ENCODE measurements around the gene ADAMTSL1.

ADAMTSL1 gene

DNA sequence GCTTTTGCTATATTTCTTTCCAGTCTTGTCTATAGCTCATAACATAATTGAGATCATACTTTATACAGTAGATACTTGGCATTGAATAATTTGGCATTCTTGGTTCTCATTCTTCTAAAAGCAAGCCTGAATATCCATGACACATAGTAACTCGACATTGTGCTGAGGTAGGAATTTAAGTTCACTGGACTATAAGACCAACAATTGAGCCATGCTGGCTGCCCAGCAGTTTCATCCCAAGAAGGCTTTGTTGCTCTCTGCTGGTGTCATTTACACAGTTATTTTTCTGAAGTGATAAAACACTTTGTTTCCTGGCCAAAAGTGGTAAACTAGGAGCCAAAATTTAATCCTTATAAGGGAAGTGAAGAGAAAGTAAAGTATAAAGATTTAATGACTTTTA, 192.0 kb downstream of the ADAMTSL1 start:
- Histone ChIP-seq H3K4me3 (ENCODE audit: insufficient read depth, low read length, poor library complexity, severe bottlenecking) (no peak overlapping the region), H3K27ac (ENCODE audit: low read depth, low read length) (no peak overlapping the region), H3K36me3 (ENCODE audit: low read length) (no peaks in the 10 kb centered on the region), H3K4me2 (ENCODE audit: low read depth, low read length, poor library complexity, severe bottlenecking) (no peak overlapping the region), H3F3A (ENCODE audit: insufficient read depth) (no peaks in the 10 kb centered on the region), H4K20me1 (ENCODE audit: low read depth, low read length) (no peaks in the 10 kb centered on the region), H3K9ac (ENCODE audit: low read length) (no peak overlapping the region), H3K9me3 (ENCODE audit: insufficient read depth, low read length) (no peaks in the 10 kb centered on the region), H3K79me2 (ENCODE audit: insufficient read depth, low read length) (no peaks in the 10 kb centered on the region), H3K27me3 (ENCODE audit: low read length) (no peaks in the 10 kb centered on the region), H3K9me2 (replicated peaks; ENCODE audit: insufficient read depth, low read length) (no peaks in the 10 kb centered on the region), H2AFZ (ENCODE audit: low read depth, low read length, severe bottlenecking) (no peak overlapping the region)
- TF ChIP-seq, protein P1, sequence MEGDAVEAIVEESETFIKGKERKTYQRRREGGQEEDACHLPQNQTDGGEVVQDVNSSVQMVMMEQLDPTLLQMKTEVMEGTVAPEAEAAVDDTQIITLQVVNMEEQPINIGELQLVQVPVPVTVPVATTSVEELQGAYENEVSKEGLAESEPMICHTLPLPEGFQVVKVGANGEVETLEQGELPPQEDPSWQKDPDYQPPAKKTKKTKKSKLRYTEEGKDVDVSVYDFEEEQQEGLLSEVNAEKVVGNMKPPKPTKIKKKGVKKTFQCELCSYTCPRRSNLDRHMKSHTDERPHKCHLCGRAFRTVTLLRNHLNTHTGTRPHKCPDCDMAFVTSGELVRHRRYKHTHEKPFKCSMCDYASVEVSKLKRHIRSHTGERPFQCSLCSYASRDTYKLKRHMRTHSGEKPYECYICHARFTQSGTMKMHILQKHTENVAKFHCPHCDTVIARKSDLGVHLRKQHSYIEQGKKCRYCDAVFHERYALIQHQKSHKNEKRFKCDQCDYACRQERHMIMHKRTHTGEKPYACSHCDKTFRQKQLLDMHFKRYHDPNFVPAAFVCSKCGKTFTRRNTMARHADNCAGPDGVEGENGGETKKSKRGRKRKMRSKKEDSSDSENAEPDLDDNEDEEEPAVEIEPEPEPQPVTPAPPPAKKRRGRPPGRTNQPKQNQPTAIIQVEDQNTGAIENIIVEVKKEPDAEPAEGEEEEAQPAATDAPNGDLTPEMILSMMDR (IDR thresholded peaks at IDR 0.05; ENCODE audit: insufficient read depth, low read length, poor library complexity, severe bottlenecking): no peak
- no peak for TF ChIP-seq EZH2phosphoT487 (conservative IDR thresholded peaks at IDR 0.05; ENCODE audit: low read length)

DNA sequence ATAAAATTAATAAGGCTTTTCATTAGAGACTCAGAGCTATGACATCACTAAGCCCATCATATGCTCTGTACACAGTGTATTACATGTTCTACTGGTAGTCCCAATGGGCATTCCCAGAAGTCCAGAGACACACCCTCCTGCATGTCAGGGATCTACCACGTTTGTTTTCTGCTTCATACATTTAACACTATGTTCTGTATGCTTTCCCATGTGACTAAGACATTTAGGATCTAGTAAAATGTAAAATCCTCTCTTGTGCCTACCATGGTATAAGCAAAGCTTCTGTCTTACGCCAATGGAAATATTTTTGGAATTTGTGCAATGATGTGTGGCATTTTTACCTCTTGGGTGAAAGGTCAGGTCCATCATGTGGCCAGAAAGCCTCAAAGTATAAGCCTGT, 192.4 kb downstream of the ADAMTSL1 start:
- Histone ChIP-seq H3K36me3 (ENCODE audit: low read length) (no peaks in the 10 kb centered on the region), H3K27ac (ENCODE audit: low read depth, low read length) (no peak overlapping the region), H3K27me3 (ENCODE audit: low read length) (no peaks in the 10 kb centered on the region), H3F3A (ENCODE audit: insufficient read depth) (no peaks in the 10 kb centered on the region), H2AFZ (ENCODE audit: low read depth, low read length, severe bottlenecking) (no peak overlapping the region), H3K9me3 (ENCODE audit: insufficient read depth, low read length) (no peaks in the 10 kb centered on the region), H3K9me2 (replicated peaks; ENCODE audit: insufficient read depth, low read length) (no peaks in the 10 kb centered on the region; the same call in 1 of the 2 replicates), H3K79me2 (ENCODE audit: insufficient read depth, low read length) (no peaks in the 10 kb centered on the region), H3K4me2 (ENCODE audit: low read depth, low read length, poor library complexity, severe bottlenecking) (no peak overlapping the region), H3K9ac (ENCODE audit: low read length) (no peak overlapping the region), H4K20me1 (ENCODE audit: low read depth, low read length) (no peaks in the 10 kb centered on the region), H3K4me3 (ENCODE audit: insufficient read depth, low read length, poor library complexity, severe bottlenecking) (no peak overlapping the region)
- TF ChIP-seq, protein P1 (IDR thresholded peaks at IDR 0.05; ENCODE audit: insufficient read depth, low read length, poor library complexity, severe bottlenecking): no peak
- TF ChIP-seq EZH2phosphoT487 (conservative IDR thresholded peaks at IDR 0.05; ENCODE audit: low read length): no peak

DNA sequence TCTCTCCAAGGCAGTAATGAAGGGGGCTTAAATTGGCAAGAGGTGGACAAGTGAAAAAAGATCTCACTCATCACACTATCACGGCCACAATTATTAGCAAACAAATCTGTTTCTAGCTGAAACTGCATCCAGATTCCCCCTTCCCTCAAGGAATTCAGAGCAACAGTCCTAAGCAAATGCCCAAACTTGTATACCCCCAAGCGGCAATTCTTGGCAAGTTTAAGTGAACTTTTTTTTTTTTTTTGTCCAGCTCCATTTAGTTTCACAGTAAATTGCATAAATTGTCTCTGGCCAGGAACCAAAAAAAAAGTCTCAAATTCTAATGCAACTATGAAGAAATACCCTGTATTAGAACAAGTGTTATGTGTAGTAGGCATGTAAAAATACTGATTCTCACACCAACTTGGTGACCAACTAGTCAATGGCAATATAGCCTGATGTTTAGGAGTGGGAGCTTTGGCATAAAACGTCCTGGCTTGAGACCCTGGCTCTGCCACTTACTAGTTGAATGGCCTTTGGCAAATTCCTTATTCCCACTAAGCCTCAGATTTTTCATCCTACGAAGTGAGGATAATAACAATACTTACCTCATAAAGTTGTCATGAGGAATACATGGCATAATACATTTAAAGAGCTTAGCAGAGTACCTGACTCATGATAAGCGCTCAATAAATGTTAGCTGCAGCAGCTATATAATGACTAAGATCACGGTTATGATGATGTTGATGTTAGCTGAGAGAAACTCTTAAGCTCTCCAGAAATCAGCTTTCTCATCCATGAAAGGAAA, 193.2 kb downstream of the ADAMTSL1 start:
- Histone ChIP-seq H3K9me2 (replicated peaks; ENCODE audit: insufficient read depth, low read length) (no peaks in the 10 kb centered on the region; the same call in 1 of the 2 replicates), H3K27me3 (ENCODE audit: low read length) (no peaks in the 10 kb centered on the region), H3K36me3 (ENCODE audit: low read length) (no peaks in the 10 kb centered on the region), H3F3A (ENCODE audit: insufficient read depth) (no peaks in the 10 kb centered on the region), H3K79me2 (ENCODE audit: insufficient read depth, low read length) (no peaks in the 10 kb centered on the region), H3K27ac (ENCODE audit: low read depth, low read length) (no peak overlapping the region), H3K9me3 (ENCODE audit: insufficient read depth, low read length) (no peaks in the 10 kb centered on the region), H2AFZ (ENCODE audit: low read depth, low read length, severe bottlenecking) (no peak overlapping the region), H3K9ac (ENCODE audit: low read length) (no peak overlapping the region), H3K4me2 (ENCODE audit: low read depth, low read length, poor library complexity, severe bottlenecking) (no peak overlapping the region), H3K4me3 (ENCODE audit: insufficient read depth, low read length, poor library complexity, severe bottlenecking) (no peak overlapping the region), H4K20me1 (ENCODE audit: low read depth, low read length) (no peaks in the 10 kb centered on the region)
- TF ChIP-seq EZH2phosphoT487 (conservative IDR thresholded peaks at IDR 0.05; ENCODE audit: low read length): no peak

DNA sequence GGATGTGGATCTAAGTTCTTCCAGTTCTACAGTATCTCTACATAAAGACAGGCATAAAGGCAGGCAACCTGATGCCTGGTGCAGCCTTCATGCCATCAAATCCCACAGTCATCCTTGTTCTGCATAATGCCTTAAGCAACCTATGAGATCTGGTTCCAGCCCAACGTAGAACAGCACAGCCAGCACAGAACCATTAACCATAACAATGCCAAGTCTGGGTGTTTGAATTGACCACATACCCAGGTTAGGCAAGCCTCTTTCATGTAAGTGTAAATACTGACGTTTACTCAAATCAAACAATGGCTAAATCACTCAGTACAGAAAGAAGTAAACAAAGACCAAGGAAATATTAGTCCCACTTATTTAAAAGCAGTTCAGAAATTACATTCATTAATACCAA, 195.0 kb downstream of the ADAMTSL1 start:
- no peak overlapping the region for H3K4me2 ChIP-seq (ENCODE audit: low read depth, low read length, poor library complexity, severe bottlenecking)
- H3K27me3 ChIP-seq (ENCODE audit: low read length): no peaks in the 10 kb centered on the region
- no peaks in the 10 kb centered on the region for H3F3A ChIP-seq (ENCODE audit: insufficient read depth)
- H3K27ac ChIP-seq (ENCODE audit: low read depth, low read length): no peak overlapping the region
- H2AFZ ChIP-seq (ENCODE audit: low read depth, low read length, severe bottlenecking): no peak overlapping the region
- no peaks in the 10 kb centered on the region for H3K9me3 ChIP-seq (ENCODE audit: insufficient read depth, low read length)
- no peak overlapping the region for H3K9ac ChIP-seq (ENCODE audit: low read length)
- H3K36me3 ChIP-seq (ENCODE audit: low read length): no peaks in the 10 kb centered on the region
- no peaks in the 10 kb centered on the region; the same call in 1 of the 2 replicates for H3K9me2 ChIP-seq (replicated peaks; ENCODE audit: insufficient read depth, low read length)
- no peak overlapping the region for H3K4me3 ChIP-seq (ENCODE audit: insufficient read depth, low read length, poor library complexity, severe bottlenecking)
- no peaks in the 10 kb centered on the region for H3K79me2 ChIP-seq (ENCODE audit: insufficient read depth, low read length)
- no peak for TF ChIP-seq EZH2phosphoT487 (conservative IDR thresholded peaks at IDR 0.05; ENCODE audit: low read length)
- TF ChIP-seq, protein P1 (IDR thresholded peaks at IDR 0.05; ENCODE audit: insufficient read depth, low read length, poor library complexity, severe bottlenecking): no peak
- no peaks in the 10 kb centered on the region for H4K20me1 ChIP-seq (ENCODE audit: low read depth, low read length)

Measured in SU-DHL-6 (cell line).